H1 (cell line): ENCODE results near the gene CAMTA2. TPM values are rescaled to one million over a fixed set of nuclear protein-coding genes. Genes with fewer than 3 reads are reported as not detected.

Experiments
- CBX8 ChIP-seq: fragments of 300-800, 300-1000 bp; sonication (generic); IDR thresholded peaks from 2 replicates; pipeline ENCODE4 v1.7.1; 2016; ENCODE audit warnings: low read depth, low read length, borderline replicate concordance
- CHD2 ChIP-seq: IDR thresholded peaks from 2 replicates; pipeline ENCODE4 v1.6.1; 2012; ENCODE audit warnings: low read length, improper control_type of control experiment
- EGR1 ChIP-seq: IDR thresholded peaks from 2 replicates; pipeline ENCODE4 v1.6.1; 2011; ENCODE audit warnings: low read depth, low read length, borderline replicate concordance
- HDAC2 ChIP-seq, 2 experiments: fragments of 300-600 bp in 1 of 2; sonication (generic) in 1 of 2; IDR thresholded peaks; 2 replicates each; pipeline ENCODE4 v1.6.1; 2011 to 2012; ENCODE audit warnings: low read depth in 2 of 2, low read length in 2 of 2, mild to moderate bottlenecking in 2 of 2, moderate library complexity in 2 of 2, borderline replicate concordance in 1 of 2, inconsistent platforms in 1 of 2
- JUN ChIP-seq: IDR thresholded peaks from 2 replicates; pipeline ENCODE4 v1.6.1; 2011; ENCODE audit warnings: low read depth, mild to moderate bottlenecking, improper control_type of control experiment, low read length
- JUND ChIP-seq: IDR thresholded peaks from 2 replicates; pipeline ENCODE4 v1.6.1; 2011; ENCODE audit warnings: mild to moderate bottlenecking, improper control_type of control experiment, low read length
- POLR2AphosphoS5 ChIP-seq: IDR thresholded peaks from 2 replicates; pipeline ENCODE4 v1.6.1; 2011; ENCODE audit warnings: low read depth, low read length
- SP1 ChIP-seq: IDR thresholded peaks from 2 replicates; pipeline ENCODE4 v1.6.1; 2011; ENCODE audit warnings: low read depth, low read length
- TCF12 ChIP-seq: IDR thresholded peaks from 2 replicates; pipeline ENCODE4 v1.6.1; 2011; ENCODE audit warnings: low read depth, mild to moderate bottlenecking, low read length
- polyA plus RNA-seq, 7 experiments: library from polyadenylated mRNA; depleted of rRNA in 3 of 7; stranded (reverse) in 5 of 7; unstranded in 2 of 7; fragments of >200 nt in 5 of 7; fragments of 200-250 nt in 2 of 7; gene quantifications; 1 replicate in 5 of 7; 2 replicates in 1 of 7; 4 replicates in 1 of 7; pipeline versions ENCODE4 v1.2.1 to v1.2.3, GENCODE V29; 2011 to 2013; ENCODE audit warnings: missing spikeins in 2 of 7, mixed read lengths in 2 of 7
- total RNA-seq: library from RNA; stranded (reverse); fragmentation: NEBNext Ultra II Directional; extraction: Animal tissue kit (Norgen Biotek cat#: 25700); gene quantifications from 2 replicates; pipeline ENCODE4 v1.2.1, GENCODE V29; 2021

The CAMTA2 gene
- total and polyA plus RNA-seq, 2 of the 8 experiments (the other 6 are each of a cell fraction or from before 2014, with no cell fraction given): 5.5 to 12.0 TPM

DNA sequence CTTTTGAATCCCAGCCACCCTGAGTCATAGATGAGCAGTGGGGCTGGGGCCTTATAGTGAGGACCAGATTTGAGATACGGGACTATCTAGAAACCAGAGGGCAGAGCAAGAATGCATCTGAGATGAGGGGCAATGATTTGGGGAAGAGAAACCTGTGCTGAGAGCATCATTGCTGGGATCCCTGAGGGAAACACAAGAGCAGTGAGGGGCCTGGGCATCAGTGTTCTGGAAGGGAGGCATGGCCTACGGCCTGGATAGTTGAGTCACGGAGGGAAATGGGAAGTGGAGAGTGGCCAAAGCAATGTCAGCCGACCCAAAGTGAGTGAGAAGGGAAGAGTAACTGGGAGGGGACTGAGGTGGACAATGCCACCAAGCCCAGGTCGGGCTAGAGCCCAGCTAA is 5.2 kb downstream of the CAMTA2 start (continued):
- TF ChIP-seq JUN: no peak
- no peak for TF ChIP-seq CHD2
- TF ChIP-seq SP1: no peak
- no peak for TF ChIP-seq CBX8
- TF ChIP-seq HDAC2 (IDR thresholded peaks at IDR 0.05; ENCODE audit: borderline replicate concordance in 1 of 2, low read depth in 2 of 2, low read length in 2 of 2): no peak
- no peak for TF ChIP-seq JUND
- TF ChIP-seq POLR2AphosphoS5: no peak
- TF ChIP-seq EGR1: no peak
- TF ChIP-seq TCF12: no peak
- TF ChIP-seq, all 59 proteins: peak for 0
